SU-DHL-6 (cell line): ENCODE results near the gene TTLL11.

Experiments
- EZH2phosphoT487 ChIP-seq: fragments of 200-600 bp; sonication (generic), shearing (Covaris generic); conservative IDR thresholded peaks from 2 replicates; pipeline ENCODE4 v1.6.1; 2018; ENCODE audit warnings: mild to moderate bottlenecking, antibody characterized with exemption, low read length, moderate library complexity, mixed read lengths
- TF ChIP-seq, protein P1 (sequence below): fragments of 200-600 bp; sonication (generic); IDR thresholded peaks from one replicate; pipeline ENCODE4 v1.5.1; 2017; ENCODE audit warnings: antibody characterized with exemption, mild to moderate bottlenecking, low read length, moderate library complexity; ENCODE audit not compliant: insufficient read depth, poor library complexity, severe bottlenecking

- TF ChIP-seq, protein P1, sequence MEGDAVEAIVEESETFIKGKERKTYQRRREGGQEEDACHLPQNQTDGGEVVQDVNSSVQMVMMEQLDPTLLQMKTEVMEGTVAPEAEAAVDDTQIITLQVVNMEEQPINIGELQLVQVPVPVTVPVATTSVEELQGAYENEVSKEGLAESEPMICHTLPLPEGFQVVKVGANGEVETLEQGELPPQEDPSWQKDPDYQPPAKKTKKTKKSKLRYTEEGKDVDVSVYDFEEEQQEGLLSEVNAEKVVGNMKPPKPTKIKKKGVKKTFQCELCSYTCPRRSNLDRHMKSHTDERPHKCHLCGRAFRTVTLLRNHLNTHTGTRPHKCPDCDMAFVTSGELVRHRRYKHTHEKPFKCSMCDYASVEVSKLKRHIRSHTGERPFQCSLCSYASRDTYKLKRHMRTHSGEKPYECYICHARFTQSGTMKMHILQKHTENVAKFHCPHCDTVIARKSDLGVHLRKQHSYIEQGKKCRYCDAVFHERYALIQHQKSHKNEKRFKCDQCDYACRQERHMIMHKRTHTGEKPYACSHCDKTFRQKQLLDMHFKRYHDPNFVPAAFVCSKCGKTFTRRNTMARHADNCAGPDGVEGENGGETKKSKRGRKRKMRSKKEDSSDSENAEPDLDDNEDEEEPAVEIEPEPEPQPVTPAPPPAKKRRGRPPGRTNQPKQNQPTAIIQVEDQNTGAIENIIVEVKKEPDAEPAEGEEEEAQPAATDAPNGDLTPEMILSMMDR, result no peak
- no peak for TF ChIP-seq EZH2phosphoT487
These were observed 148.4 kb downstream of the TTLL11 start for GRCh38 chr9:121944711-121945191.
